ENCODE data around the gene GRIN1.

DNA sequence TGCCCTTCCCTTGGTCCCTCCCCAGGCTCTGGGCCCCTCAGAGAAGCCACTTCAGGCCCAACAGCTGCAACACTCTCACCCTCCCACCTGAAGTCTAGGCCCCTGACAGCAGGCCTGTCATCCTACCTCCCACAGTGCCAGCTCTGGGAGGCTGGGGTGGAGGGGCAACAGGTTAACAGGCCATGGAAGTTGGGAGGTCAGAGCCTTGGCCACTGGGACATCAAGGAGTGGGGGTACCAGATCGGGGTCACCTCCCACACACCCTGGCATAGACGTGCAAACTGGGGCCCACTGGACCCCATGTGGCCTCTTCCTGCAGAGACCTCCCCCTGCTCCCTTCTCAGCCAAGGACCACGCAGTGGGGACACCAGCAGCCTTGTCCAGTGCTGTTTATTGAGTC is 52.3 kb downstream of the GRIN1 start:
- TF ChIP-seq POLR2A (IDR thresholded peaks at IDR 0.05) = no peak
- TF ChIP-seq, protein P1, sequence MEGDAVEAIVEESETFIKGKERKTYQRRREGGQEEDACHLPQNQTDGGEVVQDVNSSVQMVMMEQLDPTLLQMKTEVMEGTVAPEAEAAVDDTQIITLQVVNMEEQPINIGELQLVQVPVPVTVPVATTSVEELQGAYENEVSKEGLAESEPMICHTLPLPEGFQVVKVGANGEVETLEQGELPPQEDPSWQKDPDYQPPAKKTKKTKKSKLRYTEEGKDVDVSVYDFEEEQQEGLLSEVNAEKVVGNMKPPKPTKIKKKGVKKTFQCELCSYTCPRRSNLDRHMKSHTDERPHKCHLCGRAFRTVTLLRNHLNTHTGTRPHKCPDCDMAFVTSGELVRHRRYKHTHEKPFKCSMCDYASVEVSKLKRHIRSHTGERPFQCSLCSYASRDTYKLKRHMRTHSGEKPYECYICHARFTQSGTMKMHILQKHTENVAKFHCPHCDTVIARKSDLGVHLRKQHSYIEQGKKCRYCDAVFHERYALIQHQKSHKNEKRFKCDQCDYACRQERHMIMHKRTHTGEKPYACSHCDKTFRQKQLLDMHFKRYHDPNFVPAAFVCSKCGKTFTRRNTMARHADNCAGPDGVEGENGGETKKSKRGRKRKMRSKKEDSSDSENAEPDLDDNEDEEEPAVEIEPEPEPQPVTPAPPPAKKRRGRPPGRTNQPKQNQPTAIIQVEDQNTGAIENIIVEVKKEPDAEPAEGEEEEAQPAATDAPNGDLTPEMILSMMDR (IDR thresholded peaks at IDR 0.05) = no peak

Data from right lobe of liver (tissue), 4 donors.